Fibroblast of the aortic adventitia (primary cell): ENCODE data around the gene HOXA11. TPM values are rescaled to one million over a fixed set of nuclear protein-coding genes. Genes with fewer than 3 reads are reported as not detected.

Source experiments
- DNase-seq: peaks from one replicate; pipeline ENCODE4 v3.0.0-alpha.2; 2010; ENCODE audit warnings: low read depth
- H3K4me3 ChIP-seq: 2 replicates; pipeline ENCODE4 v1.5.1; 2011; ENCODE audit warnings: low read depth, mild to moderate bottlenecking, control low read depth, low read length, moderate library complexity
- CTCF ChIP-seq: IDR thresholded peaks from 2 replicates; pipeline ENCODE4 v1.5.1; 2011; ENCODE audit warnings: mild to moderate bottlenecking, low read length, control low read depth, inconsistent platforms; ENCODE audit not compliant: insufficient read depth
- total RNA-seq: library from RNA; depleted of rRNA; stranded (reverse); fragments of >200 nt; gene quantifications from 2 replicates; pipeline ENCODE4 v1.2.3, GENCODE V29; 2012; ENCODE audit warnings: low replicate concordance

Gene HOXA11
- total RNA-seq, 1 donor: not detected

DNA sequence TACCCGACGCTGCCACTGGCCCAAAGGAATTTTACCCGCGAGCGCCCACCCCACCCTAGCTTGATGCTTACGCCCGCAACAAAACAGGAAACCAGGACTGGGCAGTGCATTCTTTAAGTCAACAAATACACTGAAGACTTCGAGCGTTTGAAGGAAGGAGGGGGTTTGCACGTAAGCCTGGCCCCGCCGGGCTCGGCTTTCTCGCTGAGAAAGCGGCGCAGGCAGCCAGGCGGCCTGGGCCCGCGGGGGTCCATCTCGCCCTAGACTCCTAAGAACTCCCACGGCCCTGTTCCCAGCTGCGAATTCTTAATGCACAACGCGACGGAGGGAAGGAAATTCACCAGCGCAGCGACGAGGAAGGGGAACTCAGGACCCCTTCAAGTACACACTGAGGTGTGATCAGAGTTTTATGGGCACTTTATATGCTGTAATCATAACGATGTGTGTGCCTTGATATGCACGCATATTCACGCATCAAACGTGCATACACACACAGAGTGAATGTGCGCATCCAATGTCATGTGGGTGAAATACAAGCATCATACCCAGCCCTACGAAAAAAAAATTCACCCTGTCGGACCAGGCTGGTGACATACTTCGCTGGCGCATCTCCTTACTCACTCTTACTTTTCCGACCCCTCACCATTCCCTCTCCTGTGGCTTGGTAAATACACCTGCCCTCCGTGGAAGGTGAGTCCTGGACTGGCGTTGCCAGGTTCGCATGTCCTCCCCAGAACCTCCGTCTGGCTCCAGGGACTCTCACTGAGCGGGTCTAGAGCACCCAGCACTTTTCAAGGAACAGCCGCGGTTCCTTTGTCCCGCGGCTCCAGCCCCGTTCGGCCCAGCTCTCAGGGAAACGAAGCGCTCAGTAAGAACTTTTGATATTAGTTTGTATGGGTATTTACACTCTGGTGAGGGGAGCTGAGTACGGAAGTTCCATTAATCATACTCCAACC lies 20.6 kb upstream of the HOXA11 start:
- no peak for DNase-seq
- H3K4me3 ChIP-seq: no peak overlapping the region
- no peak for TF ChIP-seq CTCF

GRCh38 chr7:27204851-27205322 lies 19.9 kb upstream of the HOXA11 start:
- no peak for DNase-seq
- no peak overlapping the region for H3K4me3 ChIP-seq
- TF ChIP-seq CTCF: no peak

DNA sequence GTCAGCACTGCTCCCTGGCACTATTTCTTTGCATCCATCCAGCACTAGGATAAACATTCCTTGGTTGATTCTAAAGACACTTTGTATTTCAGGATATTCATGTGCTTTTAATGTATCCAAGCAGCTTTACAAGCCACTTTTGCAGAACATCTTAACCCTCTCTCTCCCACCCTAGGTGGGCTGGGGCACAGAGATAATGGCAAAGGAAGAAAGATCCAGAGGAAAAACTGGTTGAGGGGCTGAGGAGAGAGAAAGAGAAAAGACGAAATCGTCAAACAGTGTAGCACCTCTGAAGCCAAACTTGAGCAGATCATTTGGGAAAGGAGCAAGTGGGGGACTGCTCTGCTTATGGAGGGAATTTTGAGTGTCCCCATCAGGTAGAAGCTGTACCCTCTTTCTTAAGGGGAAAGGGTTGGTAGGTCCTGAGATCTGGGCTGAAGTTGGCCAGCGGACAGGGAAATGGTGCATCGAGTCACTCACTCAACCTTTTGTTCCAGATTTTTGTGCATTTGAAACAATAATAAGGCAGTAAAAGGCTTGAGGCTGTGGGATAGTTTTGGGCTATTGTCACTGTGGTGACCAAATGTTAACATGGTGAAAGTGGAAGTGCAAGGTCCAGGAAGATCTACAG lies 19.0 kb upstream of the HOXA11 start:
- DNase-seq: no peak
- H3K4me3 ChIP-seq: no peak overlapping the region
- TF ChIP-seq CTCF: no peak

GRCh38 chr7:27203365-27203953 lies 18.4 kb upstream of the HOXA11 start:
- TF ChIP-seq CTCF: no peak
- H3K4me3 ChIP-seq: no peak overlapping the region
- no peak for DNase-seq

- TF ChIP-seq CTCF: no peak
- H3K4me3 ChIP-seq: no peak overlapping the region
- DNase-seq: no peak
These were observed 17.8 kb upstream of the HOXA11 start for GRCh38 chr7:27202862-27203134.

- H3K4me3 ChIP-seq: no peak overlapping the region
- DNase-seq: no peak
- TF ChIP-seq CTCF: no peak
These were observed 17.2 kb upstream of the HOXA11 start for GRCh38 chr7:27202018-27202861.
